ENCODE measurements around the gene GMDS.

DNA sequence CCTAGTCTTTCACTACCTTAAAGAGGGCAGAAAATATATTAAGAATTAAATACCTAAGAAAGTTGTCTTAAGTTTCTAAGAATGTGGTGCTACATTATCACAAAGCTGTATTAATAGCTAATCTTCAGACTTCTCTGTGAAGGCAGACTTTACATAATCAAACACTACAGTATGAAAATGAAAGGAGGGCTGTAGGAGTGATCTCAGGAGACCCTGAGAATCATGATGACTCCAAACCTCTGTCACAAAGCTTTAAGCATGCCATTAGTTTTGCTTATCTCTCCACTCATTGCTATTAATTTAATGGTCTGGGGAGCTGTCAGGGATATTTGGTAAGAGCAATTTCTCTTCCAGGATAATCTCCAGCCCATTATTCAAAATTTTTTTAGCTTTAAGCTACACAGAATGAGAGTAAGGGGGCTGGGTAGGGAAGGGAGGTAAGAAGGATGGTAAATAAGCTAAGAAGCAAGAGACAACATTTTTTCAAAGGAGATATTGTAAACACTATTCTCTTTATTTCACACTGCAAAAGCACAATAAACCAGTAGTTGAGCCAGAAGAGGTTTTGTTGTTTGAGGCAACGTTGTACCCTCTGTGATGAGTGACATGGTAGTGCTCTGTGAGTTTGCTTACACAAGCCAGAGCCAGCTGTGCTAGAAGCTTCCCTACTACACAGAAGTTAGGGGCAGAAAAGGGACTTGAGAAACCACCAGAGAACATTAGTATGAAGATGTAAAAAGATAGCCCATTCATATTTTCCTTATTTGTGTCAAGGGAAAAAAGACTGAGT lies 258.8 kb downstream of the GMDS start:
- TF ChIP-seq, protein P1, sequence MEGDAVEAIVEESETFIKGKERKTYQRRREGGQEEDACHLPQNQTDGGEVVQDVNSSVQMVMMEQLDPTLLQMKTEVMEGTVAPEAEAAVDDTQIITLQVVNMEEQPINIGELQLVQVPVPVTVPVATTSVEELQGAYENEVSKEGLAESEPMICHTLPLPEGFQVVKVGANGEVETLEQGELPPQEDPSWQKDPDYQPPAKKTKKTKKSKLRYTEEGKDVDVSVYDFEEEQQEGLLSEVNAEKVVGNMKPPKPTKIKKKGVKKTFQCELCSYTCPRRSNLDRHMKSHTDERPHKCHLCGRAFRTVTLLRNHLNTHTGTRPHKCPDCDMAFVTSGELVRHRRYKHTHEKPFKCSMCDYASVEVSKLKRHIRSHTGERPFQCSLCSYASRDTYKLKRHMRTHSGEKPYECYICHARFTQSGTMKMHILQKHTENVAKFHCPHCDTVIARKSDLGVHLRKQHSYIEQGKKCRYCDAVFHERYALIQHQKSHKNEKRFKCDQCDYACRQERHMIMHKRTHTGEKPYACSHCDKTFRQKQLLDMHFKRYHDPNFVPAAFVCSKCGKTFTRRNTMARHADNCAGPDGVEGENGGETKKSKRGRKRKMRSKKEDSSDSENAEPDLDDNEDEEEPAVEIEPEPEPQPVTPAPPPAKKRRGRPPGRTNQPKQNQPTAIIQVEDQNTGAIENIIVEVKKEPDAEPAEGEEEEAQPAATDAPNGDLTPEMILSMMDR (conservative IDR thresholded peaks at IDR 0.05; ENCODE audit: low read length), result no peak
- TF ChIP-seq EZH2phosphoT487 (IDR thresholded peaks at IDR 0.05; ENCODE audit: borderline replicate concordance), result no peak

Measured in Loucy (cell line).